AG08396 (cell line): ENCODE data around the gene TMEM60.

Experiments
- DNase-seq: peaks from one replicate; pipeline ENCODE4 v3.0.0; 2012; ENCODE audit warnings: low spot score, mixed read lengths

The TMEM60 gene

GRCh38 chr7:77770316-77770715 lies 27.9 kb downstream of the TMEM60 start:
- DNase-seq = no peak

- DNase-seq = no peak
Observed at GRCh38 chr7:77766801-77767605, 31.2 kb downstream of the TMEM60 start.

GRCh38 chr7:77765906-77766800 lies 32.1 kb downstream of the TMEM60 start:
- peak; percentile 5 for DNase-seq

GRCh38 chr7:77765481-77765880 lies 32.8 kb downstream of the TMEM60 start:
- DNase-seq = no peak

GRCh38 chr7:77760809-77761453 lies 37.3 kb downstream of the TMEM60 start:
- DNase-seq = no peak

- peak; percentile 26 for DNase-seq
Observed at GRCh38 chr7:77759294-77759889, 38.8 kb downstream of the TMEM60 start.

- DNase-seq = no peak
Observed at GRCh38 chr7:77757589-77757988, 40.6 kb downstream of the TMEM60 start.

GRCh38 chr7:77753173-77753572 lies 45.1 kb downstream of the TMEM60 start:
- DNase-seq = no peak

GRCh38 chr7:77752016-77752415 lies 46.2 kb downstream of the TMEM60 start:
- no peak for DNase-seq

GRCh38 chr7:77747718-77748117 lies 50.5 kb downstream of the TMEM60 start:
- no peak for DNase-seq

GRCh38 chr7:77747178-77747577 lies 51.1 kb downstream of the TMEM60 start:
- DNase-seq = no peak

GRCh38 chr7:77746824-77747165 lies 51.4 kb downstream of the TMEM60 start:
- DNase-seq = no peak

GRCh38 chr7:77746164-77746823 lies 51.9 kb downstream of the TMEM60 start:
- no peak for DNase-seq

- DNase-seq = no peak
Observed at GRCh38 chr7:77745746-77746145, 52.5 kb downstream of the TMEM60 start.
